GM19395 (cell line): Measurements from ENCODE around the gene SEMA5B.

ENCODE experiments used
- ATAC-seq: cut with Tn5 transposase; IDR thresholded peaks from one replicate; pipeline ENCODE4 v1.9.1; 2021; ENCODE audit warnings: mild to moderate bottlenecking, moderate library complexity; ENCODE audit not compliant: unreplicated experiment

The SEMA5B gene, protein sequence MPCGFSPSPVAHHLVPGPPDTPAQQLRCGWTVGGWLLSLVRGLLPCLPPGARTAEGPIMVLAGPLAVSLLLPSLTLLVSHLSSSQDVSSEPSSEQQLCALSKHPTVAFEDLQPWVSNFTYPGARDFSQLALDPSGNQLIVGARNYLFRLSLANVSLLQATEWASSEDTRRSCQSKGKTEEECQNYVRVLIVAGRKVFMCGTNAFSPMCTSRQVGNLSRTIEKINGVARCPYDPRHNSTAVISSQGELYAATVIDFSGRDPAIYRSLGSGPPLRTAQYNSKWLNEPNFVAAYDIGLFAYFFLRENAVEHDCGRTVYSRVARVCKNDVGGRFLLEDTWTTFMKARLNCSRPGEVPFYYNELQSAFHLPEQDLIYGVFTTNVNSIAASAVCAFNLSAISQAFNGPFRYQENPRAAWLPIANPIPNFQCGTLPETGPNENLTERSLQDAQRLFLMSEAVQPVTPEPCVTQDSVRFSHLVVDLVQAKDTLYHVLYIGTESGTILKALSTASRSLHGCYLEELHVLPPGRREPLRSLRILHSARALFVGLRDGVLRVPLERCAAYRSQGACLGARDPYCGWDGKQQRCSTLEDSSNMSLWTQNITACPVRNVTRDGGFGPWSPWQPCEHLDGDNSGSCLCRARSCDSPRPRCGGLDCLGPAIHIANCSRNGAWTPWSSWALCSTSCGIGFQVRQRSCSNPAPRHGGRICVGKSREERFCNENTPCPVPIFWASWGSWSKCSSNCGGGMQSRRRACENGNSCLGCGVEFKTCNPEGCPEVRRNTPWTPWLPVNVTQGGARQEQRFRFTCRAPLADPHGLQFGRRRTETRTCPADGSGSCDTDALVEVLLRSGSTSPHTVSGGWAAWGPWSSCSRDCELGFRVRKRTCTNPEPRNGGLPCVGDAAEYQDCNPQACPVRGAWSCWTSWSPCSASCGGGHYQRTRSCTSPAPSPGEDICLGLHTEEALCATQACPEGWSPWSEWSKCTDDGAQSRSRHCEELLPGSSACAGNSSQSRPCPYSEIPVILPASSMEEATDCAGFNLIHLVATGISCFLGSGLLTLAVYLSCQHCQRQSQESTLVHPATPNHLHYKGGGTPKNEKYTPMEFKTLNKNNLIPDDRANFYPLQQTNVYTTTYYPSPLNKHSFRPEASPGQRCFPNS

GRCh38 chr3:123027292-123028232, at the start of gene SEMA5B:
TSS of gene SEMA5B (minus strand) at chr3:123027763. CDS start at chr3:122961263, 66,500 bp downstream.
- ATAC-seq: no peak

GRCh38 chr3:123076496-123077418, 49.2 kb upstream of the SEMA5B start:
- ATAC-seq: no peak

DNA sequence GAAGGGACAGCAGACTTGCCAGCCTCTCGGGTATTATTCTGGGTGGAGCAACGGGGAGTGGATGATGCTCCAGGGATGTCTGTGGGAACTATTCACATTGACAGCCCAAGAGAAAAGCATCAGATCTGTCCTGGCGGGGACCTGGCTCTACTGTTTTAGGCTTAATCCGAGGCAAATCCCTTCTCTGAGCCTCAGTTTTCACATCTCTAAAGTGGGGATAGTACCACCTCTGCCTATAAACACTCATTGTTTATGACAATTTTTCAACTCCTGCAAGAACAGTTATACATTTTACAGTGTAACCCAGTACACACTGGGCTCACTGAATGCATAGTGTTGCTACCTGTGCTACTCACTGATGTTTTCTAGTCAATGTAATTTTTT, 48.5 kb upstream of the SEMA5B start:
- no peak for ATAC-seq

DNA sequence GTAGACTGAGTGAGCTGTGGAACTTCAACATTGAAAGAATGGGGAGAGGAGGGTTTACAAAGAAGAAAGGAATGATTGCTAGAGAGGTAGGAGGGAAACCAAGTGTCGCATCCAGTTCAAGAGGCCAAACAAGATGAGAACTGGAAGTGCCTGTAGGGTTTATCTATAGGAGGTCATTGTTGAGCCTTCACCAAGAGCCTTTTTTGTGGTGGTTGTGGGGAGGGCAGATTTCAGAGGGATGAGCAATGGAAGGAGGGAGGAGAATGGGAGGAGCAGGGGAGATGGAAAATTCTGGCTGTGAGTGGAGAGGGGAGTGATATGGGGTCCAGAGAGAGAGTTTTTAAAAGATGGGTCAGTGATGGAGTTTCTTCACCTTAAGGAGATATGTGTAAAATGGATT, 47.8 kb upstream of the SEMA5B start:
- ATAC-seq: no peak

DNA sequence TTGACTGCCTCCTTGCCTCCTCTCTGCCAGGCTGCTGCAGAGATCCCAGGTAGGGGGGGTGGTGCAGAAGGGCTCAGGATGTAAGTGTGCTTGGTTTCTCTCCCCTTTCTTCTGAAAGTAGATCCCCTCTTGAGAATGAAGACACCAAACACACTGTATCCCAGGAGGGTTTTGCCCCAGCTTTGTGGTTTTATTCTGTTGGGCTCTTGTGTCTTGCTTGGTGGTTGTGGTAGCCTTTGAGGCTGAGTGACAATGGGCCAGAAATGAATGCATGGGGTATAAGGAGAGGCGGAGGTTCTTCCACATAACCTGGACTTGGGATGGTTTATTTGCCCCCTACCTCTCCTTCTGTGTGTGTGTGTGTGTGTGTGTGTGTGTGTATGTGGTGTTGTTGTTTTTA, 45.0 kb upstream of the SEMA5B start:
- ATAC-seq: no peak

- ATAC-seq: no peak
Measured at GRCh38 chr3:123072152-123072551, 44.6 kb upstream of the SEMA5B start.

DNA sequence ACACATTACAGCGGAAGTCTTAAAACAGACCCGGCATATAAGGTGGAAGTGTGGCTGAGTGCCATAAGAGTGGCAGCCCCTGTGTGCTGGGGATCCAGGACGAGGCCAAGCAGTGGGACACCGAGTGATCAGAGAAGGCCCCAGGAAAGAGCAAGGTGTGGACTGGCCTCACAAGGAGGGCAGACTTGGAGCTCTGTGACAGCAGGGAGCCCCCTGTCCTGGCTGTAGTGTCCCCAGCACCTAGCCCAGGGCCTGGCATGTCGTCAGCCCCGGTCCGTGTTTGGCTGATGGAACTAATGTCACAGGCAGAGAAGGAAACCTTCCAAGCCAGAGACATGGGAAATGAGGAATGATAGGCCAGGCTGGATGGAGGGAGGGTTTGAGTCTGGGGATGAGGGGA, 44.0 kb upstream of the SEMA5B start:
- no peak for ATAC-seq

DNA sequence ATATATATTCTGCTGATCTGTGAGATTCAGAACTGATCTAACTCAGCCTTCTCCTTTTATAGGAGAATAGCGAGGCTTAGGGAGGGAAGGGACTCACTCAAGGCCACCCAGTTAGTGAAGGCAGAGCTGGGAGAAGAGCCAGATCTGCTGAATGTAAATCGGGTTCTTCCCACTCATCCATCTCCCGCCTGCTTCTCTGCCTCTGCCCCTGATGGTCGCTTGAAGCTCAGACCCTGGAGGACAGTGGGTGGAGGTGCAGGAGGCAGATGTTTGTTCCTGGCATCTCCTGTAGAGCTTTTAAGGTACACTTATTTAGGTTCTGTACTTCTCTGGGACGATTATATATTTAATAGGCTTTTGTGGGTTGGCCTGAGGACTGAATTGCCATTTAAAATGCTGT, 43.6 kb upstream of the SEMA5B start:
- no peak for ATAC-seq

- ATAC-seq: no peak
Measured at GRCh38 chr3:123070510-123070909, 42.9 kb upstream of the SEMA5B start.

DNA sequence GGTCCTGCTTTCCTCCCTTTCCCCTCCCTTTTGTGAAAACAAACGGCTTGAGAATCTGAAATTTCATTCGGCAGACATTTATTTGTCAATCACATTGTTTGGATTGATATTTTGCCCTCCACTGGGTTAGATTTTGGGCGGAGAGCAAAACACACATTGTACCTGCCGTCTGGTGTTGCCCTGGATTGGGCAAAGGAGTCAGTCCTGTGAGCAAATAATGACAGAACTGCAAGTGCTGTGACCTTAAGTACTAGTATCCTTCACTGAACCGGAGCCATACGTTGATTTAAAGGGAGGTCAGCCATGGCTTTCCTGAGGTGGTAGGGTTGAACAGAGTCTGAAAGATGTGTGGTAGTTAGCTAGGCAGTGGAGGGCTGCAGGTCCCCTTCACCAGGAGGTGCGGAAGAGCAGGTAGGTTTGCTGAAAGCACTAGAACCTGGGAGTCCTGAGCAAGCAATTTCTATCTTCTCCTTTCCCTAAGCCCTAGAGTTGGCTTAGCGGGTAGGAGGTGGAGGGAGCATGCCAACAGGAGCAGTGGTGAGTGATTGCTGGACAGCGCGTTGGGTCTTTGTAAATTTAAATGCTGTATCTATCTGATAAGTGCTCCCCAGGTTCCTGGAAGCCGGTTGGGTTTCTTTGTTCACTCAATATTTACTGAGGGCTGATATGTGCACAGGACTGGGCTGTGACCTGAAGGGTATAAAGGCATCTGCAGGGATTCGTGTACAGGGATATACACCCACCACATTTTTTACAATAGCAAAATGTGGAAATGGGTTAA, 41.2 kb upstream of the SEMA5B start:
- no peak for ATAC-seq

DNA sequence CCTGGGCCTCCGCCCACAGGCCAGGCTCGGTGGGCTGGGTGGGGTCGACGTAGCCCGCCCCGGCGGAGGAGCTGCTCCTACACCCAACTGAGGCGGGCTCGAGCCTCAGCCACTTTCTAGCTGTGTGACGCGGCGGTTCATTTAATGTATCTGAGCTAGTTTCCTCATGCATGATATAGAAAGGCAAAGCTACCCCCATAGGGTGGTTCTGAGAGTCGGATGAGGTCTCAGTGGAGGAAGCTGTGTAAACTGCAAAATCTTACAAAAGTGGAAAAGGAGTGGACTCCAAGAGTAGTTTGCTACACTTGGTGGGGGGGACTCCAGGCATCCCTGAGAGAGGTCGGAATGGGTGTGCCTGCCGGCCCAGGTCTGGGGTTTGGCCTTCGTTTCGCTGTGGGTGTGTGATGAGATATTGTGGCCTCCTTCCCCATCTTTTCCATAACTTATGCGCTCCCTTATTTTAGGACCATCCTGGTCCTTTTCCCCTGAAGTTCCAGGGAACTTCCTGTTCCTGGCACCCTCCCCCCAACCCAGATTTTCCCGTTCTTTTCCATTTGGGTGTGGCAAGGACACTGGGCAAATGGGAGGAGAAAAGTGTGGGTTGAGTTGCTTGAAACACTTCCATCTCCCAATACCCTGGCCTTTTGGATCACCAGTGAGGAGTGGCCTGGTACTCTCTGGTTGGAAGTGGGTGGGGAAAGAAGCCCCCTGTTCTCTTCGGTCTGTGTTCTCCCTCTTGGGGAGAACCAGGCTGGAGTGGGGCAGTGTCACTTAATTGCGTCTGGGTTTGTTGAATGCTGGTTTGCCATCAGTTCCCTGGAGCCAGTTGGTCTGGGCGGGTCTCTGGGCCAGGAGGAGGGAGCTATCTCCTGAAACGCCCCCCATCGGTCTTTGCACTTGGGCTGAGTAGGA, 40.4 kb upstream of the SEMA5B start:
- peak; percentile 35 for ATAC-seq

DNA sequence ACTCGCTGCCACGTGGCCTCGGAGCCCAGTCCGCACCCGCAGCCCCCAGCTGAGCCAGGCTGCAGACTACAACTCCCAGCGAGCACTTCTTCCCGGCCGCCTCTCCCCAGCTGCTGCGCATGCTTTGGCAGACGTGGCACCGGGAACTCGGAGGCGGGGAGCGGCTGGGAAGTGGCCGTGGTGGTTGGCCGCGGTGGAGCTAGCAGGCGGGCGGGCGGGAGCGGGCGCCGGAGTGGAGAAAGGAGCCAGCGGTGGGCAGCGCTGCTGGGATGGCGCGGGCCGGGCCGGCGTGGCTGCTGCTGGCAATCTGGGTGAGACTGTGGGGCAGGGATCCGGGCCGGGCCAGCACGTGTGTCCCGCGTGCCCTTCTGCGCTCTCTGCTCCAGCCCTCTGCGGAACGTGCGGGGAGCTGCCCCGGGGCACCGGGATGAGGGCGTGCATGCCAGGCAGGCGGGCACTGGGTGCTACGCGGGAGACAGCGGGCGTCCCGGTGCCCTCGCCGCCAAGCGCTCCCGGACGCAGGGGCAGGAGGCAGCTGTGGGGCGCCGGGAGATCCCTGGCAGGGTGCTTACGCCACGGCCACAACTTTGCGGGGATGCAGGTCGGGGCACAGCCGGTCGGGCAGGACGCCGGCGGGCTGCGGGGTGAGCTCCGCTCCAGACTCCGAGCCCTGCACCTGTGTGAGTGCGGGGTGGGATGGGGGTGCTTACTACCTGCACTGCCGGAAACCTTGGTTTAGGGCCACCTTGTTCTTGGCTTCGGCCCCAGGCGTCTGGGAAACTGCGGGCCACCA, 39.5 kb upstream of the SEMA5B start, which contains the start of gene PDIA5:
TSS of gene PDIA5 (plus strand) at position 130 of the 793 bp plus-strand sequence. CDS start at position 270, 140 bp downstream.
- ATAC-seq: peak; percentile 83

DNA sequence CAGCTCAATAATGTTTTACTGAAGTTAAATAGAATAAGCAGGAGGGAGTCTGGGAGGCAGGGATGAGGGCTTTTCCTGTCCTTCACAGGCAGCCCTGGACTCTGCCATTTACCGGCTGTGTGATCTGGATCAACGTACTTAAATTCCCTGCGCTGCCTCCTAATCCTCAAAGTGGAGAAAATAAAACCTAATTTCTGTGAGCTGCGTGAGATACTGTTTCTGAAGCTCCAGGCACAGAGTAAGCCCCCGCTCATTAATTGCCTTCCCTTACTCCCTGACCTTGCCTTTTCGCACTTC, 39.0 kb upstream of the SEMA5B start:
- no peak for ATAC-seq

- ATAC-seq: no peak
Measured at GRCh38 chr3:123064914-123065313, 37.4 kb upstream of the SEMA5B start.

- no peak for ATAC-seq
Measured at GRCh38 chr3:123064506-123064905, 36.9 kb upstream of the SEMA5B start.

DNA sequence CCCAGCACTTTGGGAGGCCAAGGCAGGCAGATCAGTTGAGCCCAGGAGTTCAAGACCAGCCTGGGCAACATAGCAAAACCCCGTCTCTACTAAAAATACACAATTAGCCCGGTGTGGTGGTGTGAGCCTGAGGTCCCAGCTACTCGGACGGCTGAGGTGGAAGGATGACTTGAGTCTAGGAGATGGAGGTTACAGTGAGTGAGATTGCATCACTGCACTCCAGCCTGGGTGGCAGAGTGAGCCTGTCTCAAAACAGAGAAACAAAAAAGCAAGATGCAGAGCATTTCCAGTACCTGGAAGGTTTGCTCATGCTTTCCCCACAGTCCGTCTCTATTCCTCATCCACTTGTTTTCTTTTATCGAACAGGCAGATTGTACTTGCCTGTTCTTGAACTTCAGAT, 35.5 kb upstream of the SEMA5B start:
- no peak for ATAC-seq

- ATAC-seq: no peak
Measured at GRCh38 chr3:123061856-123062255, 34.3 kb upstream of the SEMA5B start.
